Measurements from ENCODE around the gene UBL7.
"Not testable (repeated sequence)": the region's sequence is repeated elsewhere in the genome, so short reads cannot be mapped to it uniquely, and the experiment has no call there.

Gene UBL7

DNA sequence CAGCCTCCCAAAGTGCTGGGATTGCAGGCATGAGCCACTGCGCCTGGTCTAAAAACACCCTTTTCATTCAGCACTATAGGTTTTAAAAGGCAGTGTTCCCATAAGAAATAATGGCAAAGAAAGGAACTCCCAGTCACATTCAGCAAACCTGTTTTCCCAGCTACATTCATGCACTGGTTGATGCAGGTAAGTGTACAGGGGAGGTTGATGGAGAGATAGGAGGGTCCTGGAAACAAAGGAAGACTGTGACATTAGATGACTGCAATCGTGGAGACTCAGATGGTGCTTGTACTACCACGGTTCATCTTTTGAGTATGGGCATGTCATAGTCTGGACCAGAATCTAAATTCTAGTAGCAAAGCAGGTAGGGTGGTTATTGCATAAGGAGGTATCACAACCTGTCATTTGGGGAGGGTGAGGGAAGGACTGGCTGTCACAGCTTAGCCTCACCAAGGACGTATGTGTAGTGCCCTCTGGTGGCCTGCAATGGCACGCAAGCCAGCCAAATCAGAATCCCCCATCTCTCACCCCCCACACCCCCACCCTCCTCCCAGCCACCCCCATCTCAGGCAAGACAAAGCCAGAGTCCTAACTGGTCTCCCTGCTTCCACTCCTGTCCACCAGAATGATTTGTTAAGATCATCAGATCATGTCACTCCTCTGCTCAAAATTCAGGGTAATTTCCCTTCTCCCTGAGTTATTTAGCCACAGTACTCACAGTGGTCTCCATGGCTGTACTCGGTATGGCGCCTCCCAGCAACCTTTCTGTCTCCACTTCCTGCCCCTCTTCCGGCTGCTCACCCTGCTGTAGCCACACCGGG is 28.8 kb upstream of the UBL7 start:
- H3K27me3 ChIP-seq (ENCODE audit: insufficient read depth, poor library complexity, severe bottlenecking) = no peaks in the 10 kb centered on the region
- no peak overlapping the region for H3K27ac ChIP-seq (replicated peaks)
- no peak overlapping the region for H3K4me3 ChIP-seq (replicated peaks; ENCODE audit: insufficient read depth, low read length)
- TF ChIP-seq POLR2AphosphoS5 (IDR thresholded peaks at IDR 0.05; ENCODE audit: low read depth) (no peak), SPI1 (IDR thresholded peaks at IDR 0.05; ENCODE audit: borderline replicate concordance, low read depth) (no peak), GABPA (IDR thresholded peaks at IDR 0.05; ENCODE audit: low read depth) (no peak), REST (IDR thresholded peaks at IDR 0.05; ENCODE audit: insufficient replicate concordance, low read depth) (no peak)
- TF ChIP-seq, protein P1, sequence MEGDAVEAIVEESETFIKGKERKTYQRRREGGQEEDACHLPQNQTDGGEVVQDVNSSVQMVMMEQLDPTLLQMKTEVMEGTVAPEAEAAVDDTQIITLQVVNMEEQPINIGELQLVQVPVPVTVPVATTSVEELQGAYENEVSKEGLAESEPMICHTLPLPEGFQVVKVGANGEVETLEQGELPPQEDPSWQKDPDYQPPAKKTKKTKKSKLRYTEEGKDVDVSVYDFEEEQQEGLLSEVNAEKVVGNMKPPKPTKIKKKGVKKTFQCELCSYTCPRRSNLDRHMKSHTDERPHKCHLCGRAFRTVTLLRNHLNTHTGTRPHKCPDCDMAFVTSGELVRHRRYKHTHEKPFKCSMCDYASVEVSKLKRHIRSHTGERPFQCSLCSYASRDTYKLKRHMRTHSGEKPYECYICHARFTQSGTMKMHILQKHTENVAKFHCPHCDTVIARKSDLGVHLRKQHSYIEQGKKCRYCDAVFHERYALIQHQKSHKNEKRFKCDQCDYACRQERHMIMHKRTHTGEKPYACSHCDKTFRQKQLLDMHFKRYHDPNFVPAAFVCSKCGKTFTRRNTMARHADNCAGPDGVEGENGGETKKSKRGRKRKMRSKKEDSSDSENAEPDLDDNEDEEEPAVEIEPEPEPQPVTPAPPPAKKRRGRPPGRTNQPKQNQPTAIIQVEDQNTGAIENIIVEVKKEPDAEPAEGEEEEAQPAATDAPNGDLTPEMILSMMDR (IDR thresholded peaks at IDR 0.05; ENCODE audit: insufficient read depth, low read length) = peak; percentile 72
- DNase-seq (ENCODE audit: low read depth in 1 of 2, low spot score in 1 of 2) = peak in 1 of 2 experiments; percentile 58

DNA sequence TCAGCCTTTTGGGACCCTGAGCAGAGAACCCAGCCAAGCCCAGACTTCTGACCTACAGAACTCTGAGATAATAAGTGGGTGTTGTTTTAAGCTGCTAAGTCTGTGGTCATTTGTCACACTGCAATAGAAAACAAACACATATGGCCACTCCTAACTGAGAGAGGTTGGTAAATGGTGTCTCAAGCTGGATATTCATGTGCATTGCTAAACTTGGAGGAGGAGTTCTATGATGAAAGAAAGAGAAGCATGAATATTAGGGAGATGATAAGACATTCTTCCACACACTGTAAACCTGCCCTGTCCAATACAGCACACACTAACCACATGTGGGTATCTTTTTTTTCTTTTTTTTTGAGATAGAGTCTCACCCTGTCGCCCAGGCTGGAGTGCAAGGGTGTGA is 27.8 kb upstream of the UBL7 start:
- DNase-seq (ENCODE audit: low read depth in 1 of 2, low spot score in 1 of 2) = no peak
- H3K4me3 ChIP-seq (replicated peaks; ENCODE audit: insufficient read depth, low read length) = no peak overlapping the region
- no peaks in the 10 kb centered on the region for H3K27me3 ChIP-seq (ENCODE audit: insufficient read depth, poor library complexity, severe bottlenecking)
- TF ChIP-seq, protein P1 (IDR thresholded peaks at IDR 0.05; ENCODE audit: insufficient read depth, low read length) = no peak
- TF ChIP-seq GABPA (IDR thresholded peaks at IDR 0.05; ENCODE audit: low read depth) (no peak), POLR2AphosphoS5 (IDR thresholded peaks at IDR 0.05; ENCODE audit: low read depth) (no peak), REST (IDR thresholded peaks at IDR 0.05; ENCODE audit: insufficient replicate concordance, low read depth) (no peak), SPI1 (IDR thresholded peaks at IDR 0.05; ENCODE audit: borderline replicate concordance, low read depth) (no peak)
- H3K27ac ChIP-seq (replicated peaks) = no peak overlapping the region

DNA sequence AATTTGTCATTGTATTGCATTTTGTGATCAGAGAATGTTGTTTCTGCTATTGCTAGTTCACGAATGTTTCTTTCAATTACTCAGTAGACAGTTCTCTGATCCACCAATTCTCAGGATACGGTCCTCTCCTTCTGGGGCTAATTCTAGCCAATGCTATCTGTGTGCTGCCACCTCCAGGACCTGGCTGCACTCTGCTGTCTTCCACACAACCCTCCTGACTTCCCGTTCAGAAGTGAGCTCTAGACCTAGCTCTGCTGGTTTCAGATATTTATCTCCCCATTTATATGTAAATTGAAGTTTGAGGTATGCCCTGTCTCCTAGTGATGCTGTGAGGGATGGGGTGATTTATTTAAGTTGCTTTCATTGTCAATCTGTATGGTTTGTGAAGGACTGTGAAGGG is 21.7 kb upstream of the UBL7 start:
- no peak for TF ChIP-seq SPI1 (IDR thresholded peaks at IDR 0.05; ENCODE audit: borderline replicate concordance, low read depth)
- TF ChIP-seq POLR2AphosphoS5 (IDR thresholded peaks at IDR 0.05; ENCODE audit: low read depth) = no peak
- TF ChIP-seq, protein P1 (IDR thresholded peaks at IDR 0.05; ENCODE audit: insufficient read depth, low read length) = no peak
- TF ChIP-seq REST (IDR thresholded peaks at IDR 0.05; ENCODE audit: insufficient replicate concordance, low read depth) = no peak
- no peak for TF ChIP-seq GABPA (IDR thresholded peaks at IDR 0.05; ENCODE audit: low read depth)
- no peak overlapping the region for H3K4me3 ChIP-seq (replicated peaks; ENCODE audit: insufficient read depth, low read length)
- H3K27ac ChIP-seq (replicated peaks) = no peak overlapping the region
- peak in 1 of 2 experiments; percentile 15 for DNase-seq (ENCODE audit: low read depth in 1 of 2, low spot score in 1 of 2)
- H3K27me3 ChIP-seq (ENCODE audit: insufficient read depth, poor library complexity, severe bottlenecking) = no peaks in the 10 kb centered on the region

DNA sequence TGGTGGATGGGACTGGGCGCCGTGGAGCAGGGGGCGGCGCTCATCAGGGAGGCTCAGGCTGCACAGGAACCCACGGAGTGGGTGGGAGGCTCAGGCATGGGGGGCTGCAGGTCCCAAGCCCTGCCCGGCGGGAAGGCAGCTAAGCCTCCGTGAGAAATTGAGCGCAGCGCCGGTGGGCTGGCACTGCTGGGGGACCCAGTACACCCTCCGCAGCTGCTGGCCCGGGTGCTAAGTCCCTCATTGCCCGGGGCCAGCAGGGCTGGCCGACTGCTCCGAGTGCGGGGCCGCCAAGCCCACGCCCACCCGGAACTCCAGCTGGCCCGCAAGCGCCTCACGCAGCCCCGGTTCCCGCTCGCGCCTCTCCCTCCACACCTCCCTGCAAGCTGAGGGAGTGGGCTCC is 19.4 kb upstream of the UBL7 start:
- not testable (repeated sequence) for DNase-seq (ENCODE audit: low read depth in 1 of 2, low spot score in 1 of 2); H3K27me3 ChIP-seq (ENCODE audit: insufficient read depth, poor library complexity, severe bottlenecking); H3K27ac ChIP-seq (replicated peaks); H3K4me3 ChIP-seq (replicated peaks; ENCODE audit: insufficient read depth, low read length)

GRCh38 chr15:74471621-74472020 is 10.7 kb upstream of the UBL7 start:
- not testable (repeated sequence) for DNase-seq (ENCODE audit: low read depth in 1 of 2, low spot score in 1 of 2); H3K27ac ChIP-seq (replicated peaks); H3K27me3 ChIP-seq (ENCODE audit: insufficient read depth, poor library complexity, severe bottlenecking); H3K4me3 ChIP-seq (replicated peaks; ENCODE audit: insufficient read depth, low read length)
